Stimulated activated naive B cell treated with anti-CD40 and anti-IgM and Interleukin-4, amounts not matched to agents 10 μg/mL and 1 μg/mL and 100 μg/mL, for 72 hours (primary cell): ENCODE measurements around the gene SIK3.

Source experiments
- ATAC-seq, 2 donors: fragments of 150-1000 bp; cut with Tn5 transposase; replicated peaks; 2 replicates each; pipeline ENCODE4 v1.10.0; 2021; ENCODE audit warnings: moderate library complexity in 1 of 2
- DNase-seq: peaks from one replicate; pipeline ENCODE4 v3.0.0; 2021
- H3K27ac Mint-ChIP-seq: one replicate; pipeline ENCODE4 v1.8.0; 2022; ENCODE audit warnings: mild to moderate bottlenecking, mixed read lengths
- H3K27me3 Mint-ChIP-seq, 2 donors: one replicate each; pipeline ENCODE4 v1.8.0; 2022; ENCODE audit warnings: mixed read lengths in 2 of 2
- H3K36me3 Mint-ChIP-seq, 2 donors: one replicate each; pipeline ENCODE4 v1.8.0; 2022; ENCODE audit warnings: mixed read lengths in 2 of 2, mild to moderate bottlenecking in 1 of 2
- H3K4me1 Mint-ChIP-seq, 2 donors: one replicate each; pipeline ENCODE4 v1.8.0; 2022; ENCODE audit warnings: mixed read lengths in 2 of 2, mild to moderate bottlenecking in 1 of 2
- H3K4me3 Mint-ChIP-seq, 2 donors: one replicate each; pipeline ENCODE4 v1.8.0; 2022; ENCODE audit warnings: mild to moderate bottlenecking in 2 of 2, mixed read lengths in 2 of 2, moderate library complexity in 1 of 2
- H3K9me3 Mint-ChIP-seq, 2 donors: one replicate each; pipeline ENCODE4 v1.8.0; 2022; ENCODE audit warnings: mixed read lengths in 2 of 2, mild to moderate bottlenecking in 1 of 2

The SIK3 gene

DNA sequence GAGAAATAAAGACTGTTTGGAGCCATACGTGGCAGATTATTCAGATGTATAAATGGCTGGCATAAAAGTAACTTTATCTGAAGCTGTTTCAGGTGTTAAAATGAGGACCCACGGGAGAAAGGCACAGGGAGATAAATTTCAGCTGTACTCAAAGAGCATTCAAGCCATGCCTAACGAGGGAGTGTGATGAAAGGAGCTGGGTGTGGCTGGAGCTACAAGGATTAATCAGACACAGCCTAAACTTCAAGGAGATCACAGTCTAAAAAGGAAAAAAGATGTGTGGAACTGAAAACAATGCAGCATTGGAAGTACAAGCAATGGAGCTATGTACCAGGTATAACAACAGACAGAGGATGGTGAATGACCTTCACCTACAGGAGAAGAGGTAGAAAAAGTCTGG, 140.0 kb downstream of the SIK3 start:
- peaks cover 25 to 52% of the 10 kb centered on the region in 2 donors for H3K4me1 Mint-ChIP-seq

DNA sequence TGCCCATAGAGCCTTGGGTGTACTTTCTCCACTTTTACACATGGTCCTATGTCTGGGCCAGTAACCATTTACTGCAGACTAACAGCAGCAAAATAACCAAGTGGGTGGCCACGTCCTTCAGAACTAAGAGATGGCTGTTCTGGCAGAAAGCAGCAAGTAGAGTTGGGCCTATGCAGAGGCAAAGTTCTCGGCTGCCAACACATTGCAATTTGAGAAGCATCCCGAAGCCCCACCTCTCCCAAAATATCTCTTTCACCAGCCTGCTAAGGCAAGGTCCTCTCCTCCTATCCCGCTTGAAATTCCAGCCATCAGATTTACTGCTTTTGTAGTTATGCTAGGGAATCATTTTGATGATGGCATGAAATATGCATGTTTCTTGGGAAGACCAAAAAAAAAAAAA, 142.3 kb downstream of the SIK3 start:
- no peak overlapping the region for H3K27ac Mint-ChIP-seq
- H3K9me3 Mint-ChIP-seq = no peaks in the 10 kb centered on the region
- no peak overlapping the region for H3K4me3 Mint-ChIP-seq
- ATAC-seq = no peak
- H3K27me3 Mint-ChIP-seq = no peaks in the 10 kb centered on the region
- H3K36me3 Mint-ChIP-seq = peaks cover 11 to 18% of the 10 kb centered on the region in 2 donors
- no peak for DNase-seq
- H3K4me1 Mint-ChIP-seq = peaks cover 21 to 40% of the 10 kb centered on the region in 2 donors

More for the DNA sequence above, 140.0 kb downstream of the SIK3 start:
- DNase-seq = no peak
- no peak overlapping the region for H3K27ac Mint-ChIP-seq
- ATAC-seq = no peak
- no peak overlapping the region for H3K4me3 Mint-ChIP-seq
- H3K27me3 Mint-ChIP-seq = no peaks in the 10 kb centered on the region
- H3K36me3 Mint-ChIP-seq = peaks cover 9% of the 10 kb centered on the region in 2 donors
- H3K9me3 Mint-ChIP-seq = no peaks in the 10 kb centered on the region

DNA sequence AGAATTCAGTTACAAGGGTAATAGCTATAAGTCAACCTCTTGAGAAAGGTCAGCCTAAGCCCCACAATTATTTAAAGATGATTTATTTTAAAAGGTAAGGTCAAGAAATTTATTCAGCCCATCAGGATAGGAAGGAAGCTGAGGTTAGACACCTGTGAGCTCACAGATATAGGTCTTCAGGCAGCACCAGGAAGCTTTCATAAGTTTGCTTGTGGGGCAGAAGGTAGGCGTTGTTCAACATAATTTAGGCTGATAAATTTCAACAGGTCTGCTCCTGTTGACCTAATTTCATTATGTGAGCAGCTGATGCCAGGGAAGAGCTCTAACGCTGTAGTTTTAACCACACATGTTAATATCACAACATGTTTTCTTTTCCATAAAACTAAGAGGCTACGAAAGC, 142.7 kb downstream of the SIK3 start:
- no peak overlapping the region for H3K27ac Mint-ChIP-seq
- H3K9me3 Mint-ChIP-seq = no peaks in the 10 kb centered on the region
- H3K4me1 Mint-ChIP-seq = peaks cover 17 to 36% of the 10 kb centered on the region in 2 donors
- H3K36me3 Mint-ChIP-seq = peaks cover 13 to 20% of the 10 kb centered on the region in 2 donors
- ATAC-seq (no peak), DNase-seq (no peak)
- H3K4me3 Mint-ChIP-seq = no peak overlapping the region
- H3K27me3 Mint-ChIP-seq = no peaks in the 10 kb centered on the region

DNA sequence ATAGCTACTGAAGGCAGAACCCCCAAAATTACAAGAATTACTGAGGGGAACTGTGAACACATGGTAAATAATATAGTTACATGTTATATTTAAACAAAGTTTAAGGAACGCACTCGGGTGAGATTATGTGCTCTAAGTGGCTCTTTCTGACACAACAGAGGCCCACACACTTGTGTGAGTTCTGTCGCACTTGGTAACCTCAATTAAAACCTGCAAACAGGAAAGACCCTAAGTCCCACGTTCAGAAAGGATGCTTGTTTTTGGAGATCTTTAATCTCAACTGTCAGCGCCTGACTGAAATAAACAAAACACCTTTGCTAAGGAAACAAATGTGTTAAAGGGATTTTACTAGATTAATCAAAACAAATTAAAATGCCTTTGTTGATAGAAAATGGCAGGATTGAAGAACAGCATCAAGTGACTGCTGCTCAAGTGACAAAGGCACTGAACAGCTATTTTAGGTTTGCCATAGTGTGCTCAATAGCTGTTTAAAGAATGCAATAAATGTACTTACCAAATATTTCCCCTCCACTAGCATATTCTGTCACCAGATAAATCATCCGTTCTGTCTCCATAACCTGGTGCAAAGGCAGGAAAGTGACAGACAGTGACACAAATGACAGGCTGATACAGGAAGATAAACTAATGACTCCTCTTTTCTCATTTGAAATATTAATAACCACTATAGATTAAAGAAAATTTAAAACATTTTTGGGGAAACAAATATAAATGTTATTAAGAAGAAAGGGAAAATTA, 144.5 kb downstream of the SIK3 start:
- Mint-ChIP-seq H3K9me3 (no peaks in the 10 kb centered on the region), H3K4me1 (peaks cover 19 to 36% of the 10 kb centered on the region in 2 donors), H3K27ac (no peak overlapping the region), H3K27me3 (no peaks in the 10 kb centered on the region), H3K36me3 (peaks cover 11 to 28% of the 10 kb centered on the region in 2 donors), H3K4me3 (no peak overlapping the region)
- ATAC-seq (no peak), DNase-seq (no peak)

DNA sequence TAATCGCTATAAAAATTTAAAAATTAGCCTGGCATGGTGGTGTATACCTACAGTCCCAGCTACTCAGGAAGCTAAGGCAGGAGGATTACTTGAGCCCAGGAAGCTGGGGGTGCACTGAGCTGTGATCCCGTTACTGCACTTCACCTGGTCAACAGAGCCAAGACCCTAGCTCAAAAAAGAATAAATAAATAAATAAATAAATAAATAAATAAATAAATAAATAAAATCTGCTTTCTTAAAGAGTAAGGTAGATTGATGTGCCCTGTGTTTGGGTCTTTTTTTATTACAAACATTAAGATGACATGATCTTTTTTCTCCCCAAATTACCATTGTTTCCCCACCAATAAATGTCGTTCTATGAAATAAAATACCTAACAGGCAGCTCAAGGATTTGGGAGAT, 146.5 kb downstream of the SIK3 start:
- Mint-ChIP-seq H3K4me1 (peaks cover 17 to 32% of the 10 kb centered on the region in 2 donors), H3K27ac (no peak overlapping the region)
- ATAC-seq = no peak

DNA sequence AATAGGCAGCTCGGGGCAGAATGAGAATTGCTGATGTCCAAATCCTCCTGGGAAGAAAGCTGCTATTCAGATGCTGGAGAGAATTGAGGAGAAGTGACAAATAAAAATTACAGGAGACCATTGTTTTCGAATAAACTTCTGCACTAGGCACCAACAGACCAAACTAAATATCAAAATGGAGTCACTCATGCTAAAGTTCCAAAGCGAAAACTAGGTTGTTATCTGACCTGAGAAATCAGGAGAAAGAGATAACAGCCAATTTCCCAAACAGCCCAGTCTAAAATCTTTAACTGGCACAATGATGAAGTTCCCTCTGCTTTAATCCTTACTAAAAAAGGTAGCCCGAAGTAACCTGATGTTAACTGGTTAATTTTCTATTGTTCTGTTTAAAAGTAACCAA, 148.0 kb downstream of the SIK3 start:
- Mint-ChIP-seq H3K9me3 (no peaks in the 10 kb centered on the region), H3K36me3 (peaks cover 19 to 37% of the 10 kb centered on the region in 2 donors), H3K4me3 (no peak overlapping the region), H3K27me3 (no peaks in the 10 kb centered on the region), H3K27ac (peak overlapping the region; percentile 53), H3K4me1 (peaks cover 23 to 25% of the 10 kb centered on the region in 2 donors)
- ATAC-seq (no peak), DNase-seq (no peak)

More for the DNA sequence above, 146.5 kb downstream of the SIK3 start:
- DNase-seq = no peak
- Mint-ChIP-seq H3K9me3 (no peaks in the 10 kb centered on the region), H3K27me3 (no peaks in the 10 kb centered on the region), H3K36me3 (peaks cover 15 to 32% of the 10 kb centered on the region in 2 donors), H3K4me3 (no peak overlapping the region)

DNA sequence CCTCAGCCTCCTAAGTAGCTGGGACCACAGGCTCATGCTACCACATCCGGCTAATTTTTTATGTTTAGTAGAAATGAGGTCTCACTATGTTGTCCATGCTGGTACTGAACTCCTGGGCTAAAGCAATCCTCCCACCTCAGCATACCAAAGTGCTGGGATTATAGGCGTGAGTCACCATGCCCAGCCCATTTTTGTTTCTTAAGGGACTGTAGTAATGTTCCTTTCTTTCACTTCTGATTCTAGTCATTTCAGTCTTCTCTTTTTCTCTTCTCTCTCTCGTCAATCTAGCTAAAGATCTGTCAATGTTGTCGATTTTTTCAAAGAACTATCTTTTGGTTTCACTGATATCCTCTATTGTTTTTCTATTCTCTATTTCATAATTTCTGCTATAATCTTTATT, 149.8 kb downstream of the SIK3 start:
- peak; percentile 92 to 93 for ATAC-seq
- DNase-seq = no peak
- no peak overlapping the region for H3K4me3 Mint-ChIP-seq
- H3K36me3 Mint-ChIP-seq = peaks cover 21 to 40% of the 10 kb centered on the region in 2 donors
- H3K9me3 Mint-ChIP-seq = peaks cover 0 to 2% of the 10 kb centered on the region in 2 donors
- no peaks in the 10 kb centered on the region for H3K27me3 Mint-ChIP-seq
- H3K27ac Mint-ChIP-seq = peak overlapping the region; percentile 7
- peaks cover 24 to 29% of the 10 kb centered on the region in 2 donors for H3K4me1 Mint-ChIP-seq

DNA sequence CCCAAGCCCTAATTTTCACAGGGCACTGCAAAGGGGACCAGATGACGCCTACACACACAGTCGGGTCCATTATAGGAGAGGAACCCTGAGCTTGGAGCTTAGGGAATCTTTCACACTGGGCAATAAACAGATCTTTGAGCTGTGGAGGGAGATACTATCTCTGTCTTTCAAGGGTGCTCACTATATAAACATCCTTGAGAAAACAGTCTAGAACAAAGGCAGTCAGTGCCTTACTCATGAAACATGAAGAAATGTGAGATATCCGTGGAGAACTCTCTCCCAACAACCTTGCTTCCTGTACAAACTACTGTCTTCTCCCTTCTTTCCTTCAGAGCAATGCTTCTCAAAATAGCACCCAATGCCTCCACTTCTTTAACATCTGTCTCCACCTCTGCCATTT, 151.8 kb downstream of the SIK3 start:
- H3K4me1 Mint-ChIP-seq = peaks cover 26 to 42% of the 10 kb centered on the region in 2 donors
- no peak overlapping the region for H3K4me3 Mint-ChIP-seq
- ATAC-seq = no peak
- H3K27ac Mint-ChIP-seq = no peak overlapping the region
- H3K36me3 Mint-ChIP-seq = peaks cover 25 to 36% of the 10 kb centered on the region in 2 donors
- no peaks in the 10 kb centered on the region for H3K27me3 Mint-ChIP-seq
- no peak for DNase-seq
- H3K9me3 Mint-ChIP-seq = peaks cover 0 to 2% of the 10 kb centered on the region in 2 donors

DNA sequence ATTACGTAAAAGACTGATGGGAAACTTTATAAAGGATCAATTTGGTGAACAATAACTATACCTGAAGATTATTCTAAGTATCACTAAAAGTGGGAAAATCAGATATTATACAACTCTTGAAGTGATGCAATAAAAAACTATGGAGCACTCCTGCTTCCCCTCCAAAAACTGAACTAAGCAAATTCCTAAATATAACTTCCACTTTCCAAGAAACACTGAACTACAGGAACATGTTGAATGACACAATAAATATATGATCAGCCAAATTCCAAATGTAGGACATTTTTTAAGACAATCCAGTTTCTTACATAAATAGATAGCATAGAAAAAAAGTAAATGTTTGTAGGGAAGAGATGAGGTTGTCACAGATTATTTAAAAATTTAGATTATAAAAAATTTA, 158.7 kb downstream of the SIK3 start:
- H3K27me3 Mint-ChIP-seq = no peaks in the 10 kb centered on the region

DNA sequence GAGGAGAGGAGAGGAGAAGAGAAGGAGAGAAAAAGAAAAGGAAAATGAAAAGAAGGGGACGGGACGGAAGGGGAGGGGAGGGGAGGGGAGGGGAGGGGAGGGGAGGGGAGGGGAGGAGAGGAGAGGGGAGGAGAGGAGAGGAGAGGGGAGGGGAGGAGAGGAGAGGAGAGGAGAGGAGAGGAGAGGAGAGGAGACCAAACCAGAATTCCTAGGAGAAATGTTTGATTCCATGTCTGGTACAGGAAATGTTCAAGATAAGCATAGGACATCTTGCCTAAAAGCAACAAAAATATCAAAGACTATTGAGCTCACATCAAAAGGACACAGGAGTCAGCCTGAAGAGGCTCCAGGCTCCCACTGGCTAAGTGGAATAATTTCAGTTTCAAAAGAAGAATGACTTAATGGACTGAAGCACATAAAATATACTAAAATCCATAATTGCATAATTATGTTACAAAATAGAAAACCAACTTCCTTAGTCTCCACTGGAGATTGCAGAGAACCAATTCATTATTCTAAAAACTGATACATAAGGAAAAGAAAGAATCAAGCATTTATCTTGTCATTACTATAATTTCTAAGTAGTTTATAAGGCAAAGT, 159.7 kb downstream of the SIK3 start:
- Mint-ChIP-seq H3K27me3 (no peaks in the 10 kb centered on the region), H3K27ac (no peak overlapping the region), H3K4me3 (no peak overlapping the region), H3K9me3 (peaks cover 6 to 7% of the 10 kb centered on the region in 2 donors), H3K4me1 (peaks cover 14 to 27% of the 10 kb centered on the region in 2 donors), H3K36me3 (peaks cover 26 to 36% of the 10 kb centered on the region in 2 donors)
- ATAC-seq (no peak), DNase-seq (no peak)

More for the DNA sequence above, 158.7 kb downstream of the SIK3 start:
- peaks cover 9 to 20% of the 10 kb centered on the region in 2 donors for H3K4me1 Mint-ChIP-seq
- ATAC-seq (no peak), DNase-seq (no peak)
- peaks cover 0 to 2% of the 10 kb centered on the region in 2 donors for H3K9me3 Mint-ChIP-seq
- no peak overlapping the region for H3K27ac Mint-ChIP-seq
- no peak overlapping the region for H3K4me3 Mint-ChIP-seq
- peaks cover 20 to 28% of the 10 kb centered on the region in 2 donors for H3K36me3 Mint-ChIP-seq

DNA sequence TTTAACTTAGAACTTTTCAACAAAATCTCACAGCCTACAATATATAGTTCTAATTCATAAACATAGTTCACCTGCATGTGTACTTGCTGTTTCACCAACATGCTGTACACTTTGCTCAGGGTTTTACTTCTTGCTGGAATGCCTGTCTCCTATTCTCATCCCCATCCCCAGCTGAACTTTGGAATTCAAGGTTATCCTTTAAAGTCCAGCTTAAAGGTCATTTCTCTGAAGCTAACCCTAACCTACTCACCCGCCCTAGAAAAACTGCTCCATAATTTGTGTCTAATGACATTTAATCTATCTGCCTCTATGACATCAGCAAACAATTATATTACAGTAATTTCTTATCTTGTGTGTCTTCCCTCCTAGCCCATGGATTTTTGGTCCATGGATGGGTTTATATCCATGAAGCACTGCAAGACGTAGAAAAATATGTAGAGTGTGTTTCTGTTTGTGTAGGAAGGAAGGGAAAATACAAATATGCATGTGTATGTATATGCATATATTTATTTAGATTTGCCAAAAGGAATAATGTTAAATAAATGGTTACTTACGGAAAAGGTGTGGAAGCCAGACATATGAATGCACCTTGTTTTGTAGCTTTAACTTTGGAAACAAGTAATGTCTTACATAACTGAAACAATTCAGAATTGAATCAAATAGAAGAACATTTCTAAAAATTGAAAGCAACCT, 161.3 kb downstream of the SIK3 start:
- Mint-ChIP-seq H3K36me3 (peaks cover 23 to 33% of the 10 kb centered on the region in 2 donors), H3K4me3 (no peak overlapping the region), H3K4me1 (peaks cover 17 to 26% of the 10 kb centered on the region in 2 donors), H3K27me3 (no peaks in the 10 kb centered on the region), H3K9me3 (peaks cover 5 to 10% of the 10 kb centered on the region in 2 donors), H3K27ac (no peak overlapping the region)
- ATAC-seq (no peak), DNase-seq (no peak)

DNA sequence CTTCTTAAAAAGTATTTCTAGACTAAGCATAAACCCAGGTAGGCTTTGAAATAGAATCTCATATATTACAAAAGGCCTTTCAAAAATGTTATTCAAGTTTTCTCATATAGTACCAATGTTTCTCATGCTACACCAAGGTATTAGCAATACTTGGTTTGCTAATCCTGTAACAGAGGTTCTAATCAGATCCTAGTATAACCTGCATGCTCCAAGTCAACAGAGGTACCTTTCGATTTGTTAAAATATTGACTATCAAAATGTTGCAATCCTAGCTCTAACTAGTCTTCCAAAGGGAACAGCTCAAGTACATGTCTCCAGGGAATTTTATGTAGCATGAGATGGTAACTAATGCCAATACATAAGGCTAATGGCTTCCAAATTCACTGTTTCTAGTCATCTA, 162.7 kb downstream of the SIK3 start:
- H3K9me3 Mint-ChIP-seq = peaks cover 5 to 10% of the 10 kb centered on the region in 2 donors
- no peak overlapping the region for H3K4me3 Mint-ChIP-seq
- H3K27ac Mint-ChIP-seq = no peak overlapping the region
- no peaks in the 10 kb centered on the region for H3K27me3 Mint-ChIP-seq
- ATAC-seq = no peak
- DNase-seq = no peak
- peaks cover 28 to 40% of the 10 kb centered on the region in 2 donors for H3K4me1 Mint-ChIP-seq
- peaks cover 23 to 33% of the 10 kb centered on the region in 2 donors for H3K36me3 Mint-ChIP-seq

DNA sequence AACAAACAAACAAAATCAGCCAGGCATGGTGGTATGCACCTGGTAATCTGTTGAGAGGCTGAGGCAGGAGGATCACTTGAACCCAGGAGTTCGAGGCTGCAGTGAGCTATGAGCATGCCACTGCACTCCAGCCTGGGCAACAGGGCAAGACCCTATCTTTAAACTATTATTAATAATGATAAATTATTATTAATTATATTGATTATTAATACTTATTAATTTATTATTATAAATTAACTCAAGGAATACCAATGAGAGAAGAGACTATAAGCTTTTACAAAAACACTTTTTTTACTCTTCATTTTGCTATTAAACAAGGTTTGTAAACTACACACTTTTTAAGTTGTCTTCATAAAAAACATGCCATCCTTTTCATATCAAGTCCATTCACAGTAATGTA, 163.1 kb downstream of the SIK3 start:
- H3K27me3 Mint-ChIP-seq = no peaks in the 10 kb centered on the region
- no peak for ATAC-seq
- no peak overlapping the region for H3K27ac Mint-ChIP-seq
- DNase-seq = no peak
- H3K9me3 Mint-ChIP-seq = peaks cover 5 to 10% of the 10 kb centered on the region in 2 donors
- peaks cover 23 to 33% of the 10 kb centered on the region in 2 donors for H3K36me3 Mint-ChIP-seq
- H3K4me1 Mint-ChIP-seq = peaks cover 32 to 44% of the 10 kb centered on the region in 2 donors
- H3K4me3 Mint-ChIP-seq = no peak overlapping the region

DNA sequence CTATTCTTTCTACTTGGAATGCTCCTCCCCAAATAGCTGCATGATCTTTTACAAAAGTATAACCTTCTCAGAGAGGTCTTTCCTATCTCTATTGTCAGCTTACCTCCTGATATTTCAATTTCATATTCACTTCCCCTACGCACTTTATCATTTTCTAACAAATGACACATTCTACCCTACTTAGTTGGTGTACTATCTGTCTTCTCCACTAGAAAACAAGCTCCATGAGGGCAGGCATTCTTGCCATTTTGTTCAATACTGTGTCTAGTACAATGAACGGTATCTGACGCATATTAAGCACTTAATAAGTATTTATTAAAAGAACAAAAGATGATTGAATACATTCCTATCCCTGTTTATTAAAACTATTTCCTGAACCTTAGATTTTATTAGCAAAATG, 164.3 kb downstream of the SIK3 start:
- peaks cover 19 to 28% of the 10 kb centered on the region in 2 donors for H3K36me3 Mint-ChIP-seq
- H3K27me3 Mint-ChIP-seq = no peaks in the 10 kb centered on the region
- ATAC-seq (no peak), DNase-seq (no peak)
- H3K4me3 Mint-ChIP-seq = no peak overlapping the region
- H3K4me1 Mint-ChIP-seq = peaks cover 36 to 54% of the 10 kb centered on the region in 2 donors
- H3K9me3 Mint-ChIP-seq = peaks cover 5 to 10% of the 10 kb centered on the region in 2 donors
- peak overlapping the region; percentile 2 for H3K27ac Mint-ChIP-seq
